SU-DHL-6 (cell line): ENCODE data around the gene SNRNP48.

Experiments used
- H2AFZ ChIP-seq: fragments of 200-600 bp; sonication (generic); 2 replicates; pipeline ENCODE4 v1.6.1; 2014; ENCODE audit warnings: low read depth, mild to moderate bottlenecking, moderate library complexity, mixed read lengths, antibody characterized with exemption, low read length; ENCODE audit not compliant: severe bottlenecking
- H3F3A ChIP-seq: fragments of 200-600 bp; shearing (Covaris generic); 2 replicates; pipeline ENCODE4 v1.6.0; 2016; ENCODE audit warnings: antibody characterized with exemption, mild to moderate bottlenecking; ENCODE audit not compliant: insufficient read depth
- H3K27ac ChIP-seq: fragments of 200-600 bp; sonication (generic); 2 replicates; pipeline ENCODE4 v1.5.1; 2016; ENCODE audit warnings: low read depth, mild to moderate bottlenecking, low read length, moderate library complexity, mixed read lengths
- H3K27me3 ChIP-seq: fragments of 200-600 bp; sonication (generic), shearing (Covaris generic); 2 replicates; pipeline ENCODE4 v1.6.0; 2014; ENCODE audit warnings: mild to moderate bottlenecking, low read length
- H3K36me3 ChIP-seq: fragments of 200-600 bp; sonication (generic); 2 replicates; pipeline ENCODE4 v1.6.1; 2014; ENCODE audit warnings: mild to moderate bottlenecking, low read length, mixed read lengths
- H3K4me2 ChIP-seq: fragments of 300-600, 200-600 bp; shearing (Covaris generic), sonication (generic); 2 replicates; pipeline ENCODE4 v1.6.0; 2014; ENCODE audit warnings: low read length, low read depth, mild to moderate bottlenecking; ENCODE audit not compliant: poor library complexity, severe bottlenecking
- H3K4me3 ChIP-seq: fragments of 200-600 bp; sonication (generic); 2 replicates; pipeline ENCODE4 v1.5.1; 2014; ENCODE audit warnings: antibody characterized with exemption, low read length, mild to moderate bottlenecking, mixed read lengths; ENCODE audit not compliant: insufficient read depth, poor library complexity, severe bottlenecking
- H3K79me2 ChIP-seq: fragments of 200-600 bp; sonication (generic); 2 replicates; pipeline ENCODE4 v1.6.1; 2014; ENCODE audit warnings: mild to moderate bottlenecking, low read length, moderate library complexity; ENCODE audit not compliant: insufficient read depth
- H3K9ac ChIP-seq: fragments of 200-600 bp; sonication (generic); 2 replicates; pipeline ENCODE4 v1.7.0; 2014; ENCODE audit warnings: mild to moderate bottlenecking, low read length
- H3K9me2 ChIP-seq: fragments of 200-600 bp; sonication (generic); replicated peaks from 2 replicates; pipeline ENCODE4 v1.6.1; 2014; ENCODE audit warnings: low read length; ENCODE audit not compliant: insufficient read depth
- H3K9me3 ChIP-seq: fragments of 200-600 bp; sonication (generic); 2 replicates; pipeline ENCODE4 v1.6.1; 2014; ENCODE audit warnings: low read length, mixed read lengths; ENCODE audit not compliant: insufficient read depth
- H4K20me1 ChIP-seq: fragments of 200-600 bp; sonication (generic); 2 replicates; pipeline ENCODE4 v1.6.1; 2014; ENCODE audit warnings: low read depth, mild to moderate bottlenecking, antibody characterized with exemption, low read length, moderate library complexity, mixed read lengths
- CTCF ChIP-seq: fragments of 200-600 bp; sonication (generic); IDR thresholded peaks from one replicate; pipeline ENCODE4 v1.5.1; 2017; ENCODE audit warnings: antibody characterized with exemption, mild to moderate bottlenecking, low read length, moderate library complexity; ENCODE audit not compliant: insufficient read depth, poor library complexity, severe bottlenecking
- EZH2phosphoT487 ChIP-seq: fragments of 200-600 bp; sonication (generic), shearing (Covaris generic); conservative IDR thresholded peaks from 2 replicates; pipeline ENCODE4 v1.6.1; 2018; ENCODE audit warnings: mild to moderate bottlenecking, antibody characterized with exemption, low read length, moderate library complexity, mixed read lengths

SNRNP48 gene

GRCh38 chr6:7544597-7544996 is 45.4 kb upstream of the SNRNP48 start:
- Histone ChIP-seq H3K36me3 (no peaks in the 10 kb centered on the region), H3K27me3 (no peaks in the 10 kb centered on the region), H3K27ac (no peak overlapping the region), H3K9me3 (no peaks in the 10 kb centered on the region), H3K4me2 (no peak overlapping the region), H3F3A (no peaks in the 10 kb centered on the region), H3K9ac (no peak overlapping the region), H3K79me2 (no peaks in the 10 kb centered on the region), H2AFZ (no peak overlapping the region), H4K20me1 (no peaks in the 10 kb centered on the region), H3K4me3 (no peak overlapping the region), H3K9me2 (no peaks in the 10 kb centered on the region)
- no peak for TF ChIP-seq EZH2phosphoT487
- TF ChIP-seq CTCF = no peak

DNA sequence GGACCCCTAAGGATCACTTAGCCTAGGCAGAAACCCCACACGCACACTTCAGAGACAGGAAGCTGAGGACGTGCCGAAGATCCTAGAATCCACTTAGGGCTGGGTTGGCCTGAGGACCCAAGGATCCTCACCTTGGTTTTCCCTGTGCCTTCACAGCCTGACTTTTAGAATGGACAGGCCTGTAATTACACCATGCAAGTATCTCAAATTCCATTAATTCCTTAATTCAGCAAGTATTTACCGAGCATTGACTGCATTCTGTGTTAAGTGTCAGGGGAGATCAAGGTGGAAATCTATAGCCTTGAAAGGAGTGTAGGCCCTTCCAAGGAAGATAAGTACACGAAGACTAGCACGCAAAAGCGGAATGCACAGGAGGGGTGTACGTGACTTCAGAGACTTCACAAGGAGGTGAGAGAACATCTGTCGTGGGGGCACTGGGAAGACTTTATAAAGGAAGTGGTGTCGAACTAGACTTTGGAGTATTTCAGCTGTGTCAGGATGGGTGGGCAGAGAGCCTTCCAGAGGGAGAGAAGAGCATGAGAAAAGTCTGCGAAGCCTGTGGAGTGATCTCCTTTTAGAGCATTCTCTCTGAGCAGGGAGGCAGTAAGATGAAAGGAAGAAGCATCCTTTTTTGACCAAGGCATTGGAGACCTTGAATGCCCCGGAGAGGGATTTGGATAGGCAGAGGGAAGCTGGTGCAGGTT is 44.5 kb upstream of the SNRNP48 start:
- Histone ChIP-seq H3K27ac (no peak overlapping the region), H3K79me2 (no peaks in the 10 kb centered on the region), H3K36me3 (no peaks in the 10 kb centered on the region), H3K9ac (no peak overlapping the region), H3K9me2 (no peaks in the 10 kb centered on the region), H2AFZ (no peak overlapping the region), H3F3A (no peaks in the 10 kb centered on the region), H4K20me1 (no peaks in the 10 kb centered on the region), H3K4me3 (no peak overlapping the region), H3K9me3 (no peaks in the 10 kb centered on the region), H3K4me2 (no peak overlapping the region), H3K27me3 (no peaks in the 10 kb centered on the region)
- TF ChIP-seq EZH2phosphoT487 (no peak), CTCF (no peak)

- H4K20me1 ChIP-seq = no peaks in the 10 kb centered on the region; the same call in 1 of the 2 replicates
- H3K9ac ChIP-seq = no peak overlapping the region
- H3K4me3 ChIP-seq = no peak overlapping the region
- no peaks in the 10 kb centered on the region for H3F3A ChIP-seq
- TF ChIP-seq EZH2phosphoT487 (no peak), CTCF (no peak)
- H3K36me3 ChIP-seq = no peaks in the 10 kb centered on the region
- no peaks in the 10 kb centered on the region for H3K9me2 ChIP-seq
- H3K9me3 ChIP-seq = no peaks in the 10 kb centered on the region
- no peak overlapping the region for H3K4me2 ChIP-seq
- no peaks in the 10 kb centered on the region for H3K27me3 ChIP-seq
- H3K79me2 ChIP-seq = no peaks in the 10 kb centered on the region
- H2AFZ ChIP-seq = no peak overlapping the region
- H3K27ac ChIP-seq = no peak overlapping the region
Measured at GRCh38 chr6:7546020-7546369, 44.0 kb upstream of the SNRNP48 start.
